A204.1 (cell line): ENCODE results near the gene SRSF4.
"Not testable (repeated sequence)": the region's sequence is repeated elsewhere in the genome, so short reads cannot be mapped to it uniquely, and the experiment has no call there.

Experiments
- FAIRE-seq: peaks from 2 replicates; lab custom pipeline; 2012; peaks lifted over from hg19 to GRCh38; lab: Jason Lieb, UNC

SRSF4 gene

GRCh38 chr1:29162476-29163138 is 19.1 kb downstream of the SRSF4 start:
- no peak for FAIRE-seq

- no peak for FAIRE-seq
These were observed 19.7 kb downstream of the SRSF4 start for GRCh38 chr1:29162025-29162424.

GRCh38 chr1:29159773-29160172 is 21.9 kb downstream of the SRSF4 start:
- FAIRE-seq = no peak

- FAIRE-seq = no peak
These were observed 24.5 kb downstream of the SRSF4 start for GRCh38 chr1:29157269-29157601.

GRCh38 chr1:29156543-29157268 is 25.0 kb downstream of the SRSF4 start:
- no peak for FAIRE-seq

- no peak for FAIRE-seq
These were observed 29.5 kb downstream of the SRSF4 start for GRCh38 chr1:29152046-29152805.

- not testable (repeated sequence) for FAIRE-seq
These were observed 31.4 kb downstream of the SRSF4 start for GRCh38 chr1:29150346-29150745.

- no peak for FAIRE-seq
These were observed 32.8 kb downstream of the SRSF4 start for GRCh38 chr1:29148656-29149491.

- FAIRE-seq = no peak
These were observed 35.8 kb downstream of the SRSF4 start for GRCh38 chr1:29145739-29146437.

- FAIRE-seq = no peak
These were observed 37.5 kb downstream of the SRSF4 start for GRCh38 chr1:29144178-29144577.

- FAIRE-seq = no peak
These were observed 39.0 kb downstream of the SRSF4 start for GRCh38 chr1:29142714-29143113.

- no peak for FAIRE-seq
These were observed 45.2 kb downstream of the SRSF4 start for GRCh38 chr1:29136391-29136915.

GRCh38 chr1:29134695-29135028 is 47.0 kb downstream of the SRSF4 start:
- FAIRE-seq = no peak

- FAIRE-seq = no peak
These were observed 47.6 kb downstream of the SRSF4 start for GRCh38 chr1:29133861-29134694.

GRCh38 chr1:29131056-29131455 is 50.6 kb downstream of the SRSF4 start:
- FAIRE-seq = not testable (repeated sequence)

GRCh38 chr1:29129916-29130315 is 51.8 kb downstream of the SRSF4 start:
- FAIRE-seq = no peak

- no peak for FAIRE-seq
These were observed 53.0 kb downstream of the SRSF4 start for GRCh38 chr1:29128739-29129138.

- FAIRE-seq = no peak
These were observed 55.5 kb downstream of the SRSF4 start for GRCh38 chr1:29126198-29126597.

GRCh38 chr1:29125788-29126187 is 55.9 kb downstream of the SRSF4 start:
- FAIRE-seq = no peak

- no peak for FAIRE-seq
These were observed 56.5 kb downstream of the SRSF4 start for GRCh38 chr1:29125237-29125641.
